ENCODE data around the gene SIN3A.

The SIN3A gene

DNA sequence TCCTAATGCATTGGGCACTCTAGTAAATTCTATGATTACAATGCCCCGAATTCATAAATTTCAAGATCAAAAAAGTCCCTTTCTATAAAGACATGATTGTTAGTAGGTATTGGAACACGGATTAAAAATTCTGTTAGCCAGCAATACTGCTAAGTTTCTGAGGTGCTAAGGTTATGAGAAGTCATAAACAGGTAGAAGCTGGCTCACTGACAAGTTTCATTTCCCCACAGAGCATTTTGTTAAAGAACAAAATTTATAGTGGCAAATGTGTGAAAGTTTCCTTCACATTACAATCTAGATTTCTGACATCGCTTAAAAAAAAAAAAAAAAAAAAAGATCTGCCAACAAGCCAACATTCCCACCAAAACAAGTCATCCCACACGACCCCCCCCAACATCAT lies 70.7 kb downstream of the SIN3A start:
- DNase-seq (ENCODE audit: low read depth), result no peak

DNA sequence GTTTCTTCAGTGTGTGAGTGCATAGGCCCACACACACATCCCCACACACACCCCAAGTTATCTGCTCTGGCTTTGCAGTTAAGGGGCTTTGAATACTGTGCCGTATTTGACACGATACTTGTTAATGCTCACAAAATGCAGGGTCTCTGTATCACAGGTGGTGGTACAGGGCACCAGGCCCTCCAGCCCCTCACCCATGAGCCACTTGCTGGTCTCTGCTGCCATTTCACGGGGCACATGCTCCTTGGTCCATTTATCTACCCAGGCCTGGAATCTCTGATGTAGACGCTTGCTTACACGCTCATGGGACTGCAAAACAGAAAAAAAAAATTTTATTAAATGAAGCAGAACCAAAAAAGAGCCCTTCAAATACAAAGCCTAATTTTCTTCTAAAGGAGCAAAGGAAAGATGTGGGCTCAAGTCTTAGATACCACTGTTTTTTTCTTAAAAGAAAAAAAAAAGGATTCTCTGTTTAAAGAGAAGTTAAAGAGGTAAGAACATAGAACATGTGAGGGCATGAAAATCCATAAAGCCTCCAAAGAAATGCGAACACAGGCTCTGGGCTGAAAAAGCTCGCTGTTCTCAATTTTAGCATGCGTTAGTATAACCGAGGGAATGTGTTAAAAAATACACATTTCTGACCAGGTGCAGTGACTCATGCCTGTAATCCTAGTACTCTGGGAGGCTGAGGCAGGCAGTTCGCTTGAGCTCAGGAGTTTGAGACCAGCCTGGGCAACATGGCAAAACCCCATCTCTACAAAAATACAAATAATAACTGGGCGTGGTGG lies 79.4 kb downstream of the SIN3A start:
- no peak for DNase-seq (ENCODE audit: low read depth)

GRCh38 chr15:75371486-75371885 lies 80.0 kb downstream of the SIN3A start:
- DNase-seq (ENCODE audit: low read depth), result no peak

DNA sequence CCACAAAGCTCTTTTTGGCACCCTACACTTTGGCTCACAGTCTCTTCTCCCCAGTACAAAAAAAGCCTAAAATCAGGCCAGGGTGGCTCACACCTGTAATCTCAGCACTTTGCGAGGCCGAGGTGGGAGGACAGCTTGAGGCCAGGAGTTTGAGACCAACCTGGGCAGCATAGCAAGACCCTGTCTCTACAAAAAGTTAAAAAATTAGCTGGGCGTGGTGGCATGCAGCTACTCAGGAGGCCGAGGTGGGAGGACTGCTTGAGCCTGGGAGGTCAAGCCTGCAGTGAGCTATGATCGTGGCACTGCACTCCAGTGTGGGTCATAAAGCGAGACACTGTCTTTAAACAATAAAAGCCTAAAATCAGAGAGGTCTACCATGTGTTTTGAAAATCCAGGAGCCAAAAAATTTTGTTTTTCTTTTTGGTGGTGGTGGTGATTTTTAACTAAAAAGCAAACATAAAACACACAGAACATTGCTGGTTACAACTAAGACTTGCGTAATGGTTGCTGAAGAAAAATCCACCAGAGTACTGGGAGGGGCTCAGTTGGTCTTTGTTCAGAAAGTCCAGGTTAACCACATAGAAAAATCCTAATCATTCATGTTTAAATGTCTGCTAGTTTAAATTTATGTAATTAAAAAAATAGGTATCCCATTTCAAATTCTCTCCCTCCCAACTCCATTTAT lies 81.5 kb downstream of the SIN3A start:
- DNase-seq (ENCODE audit: low read depth), result no peak

DNA sequence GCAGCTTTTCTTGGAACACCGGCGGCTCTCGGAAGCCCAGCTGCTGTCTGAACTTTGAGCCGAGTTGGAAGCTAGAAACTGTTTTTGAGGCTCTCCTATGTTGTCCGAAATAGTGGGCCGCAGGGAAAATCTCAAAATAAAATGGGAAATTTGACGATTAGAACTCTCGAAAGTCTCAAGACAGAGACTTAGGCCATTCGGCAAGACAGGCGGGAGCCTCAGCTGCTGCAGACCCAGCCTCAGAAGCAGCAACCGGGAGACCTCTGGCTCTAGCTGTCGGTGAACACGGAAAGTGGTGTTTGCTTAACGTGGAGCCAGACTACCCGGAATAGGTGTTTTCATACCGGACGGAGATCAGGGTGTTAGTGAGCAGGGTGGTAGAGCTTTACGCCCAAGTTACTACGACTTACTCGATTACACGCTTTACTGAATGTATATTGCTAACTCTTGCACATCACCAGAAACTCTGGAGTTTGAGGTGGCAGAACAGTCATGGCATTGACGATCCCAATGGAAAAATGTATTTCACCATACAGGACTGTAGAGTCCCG lies 82.7 kb downstream of the SIN3A start:
- DNase-seq (ENCODE audit: low read depth), result no peak

DNA sequence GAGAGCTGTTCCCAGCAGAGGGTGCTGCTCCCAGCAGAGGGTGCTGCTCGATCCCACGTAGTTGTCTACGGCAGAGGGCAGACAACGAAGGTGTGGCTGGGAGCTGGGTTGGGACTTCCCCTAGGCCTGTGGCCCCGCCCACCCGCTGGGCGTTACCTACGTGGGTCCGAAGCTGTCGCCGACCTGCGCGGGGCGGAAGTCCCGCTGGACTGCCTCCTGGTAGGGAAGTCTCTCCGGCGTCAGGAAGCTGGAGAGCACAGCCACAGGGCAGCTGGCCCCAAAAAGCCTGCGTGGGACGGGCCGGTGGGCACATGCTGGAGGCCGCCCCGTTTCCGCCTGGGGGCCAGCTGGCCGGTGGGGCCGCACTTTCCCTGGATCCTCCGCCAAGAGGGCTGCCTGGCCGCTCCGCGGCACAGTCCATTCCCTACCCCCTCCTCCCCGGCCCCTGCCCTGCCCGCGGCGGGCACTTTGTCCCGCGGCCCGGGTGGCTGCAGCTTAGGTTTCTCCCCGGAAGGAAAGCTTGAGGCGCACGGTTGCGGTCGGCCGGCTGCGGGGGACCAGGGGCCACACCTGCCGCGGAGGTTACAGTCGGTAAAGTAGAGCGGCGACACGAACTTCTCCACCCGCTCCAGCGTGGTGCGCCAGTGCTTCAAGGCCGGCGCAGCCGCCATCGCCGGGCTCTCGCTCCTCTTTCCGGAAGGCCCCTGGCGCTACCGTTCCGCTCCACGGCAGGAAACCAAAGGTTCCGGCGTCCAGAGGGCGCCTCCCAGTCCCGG lies 83.4 kb downstream of the SIN3A start, which contains the start of gene MAN2C1:
MAN2C1 (minus strand) TSS at position 695 of the 776 bp plus-strand sequence; CDS start at position 671, 24 bp downstream.
- DNase-seq (ENCODE audit: low read depth), result peak; percentile 88

DNA sequence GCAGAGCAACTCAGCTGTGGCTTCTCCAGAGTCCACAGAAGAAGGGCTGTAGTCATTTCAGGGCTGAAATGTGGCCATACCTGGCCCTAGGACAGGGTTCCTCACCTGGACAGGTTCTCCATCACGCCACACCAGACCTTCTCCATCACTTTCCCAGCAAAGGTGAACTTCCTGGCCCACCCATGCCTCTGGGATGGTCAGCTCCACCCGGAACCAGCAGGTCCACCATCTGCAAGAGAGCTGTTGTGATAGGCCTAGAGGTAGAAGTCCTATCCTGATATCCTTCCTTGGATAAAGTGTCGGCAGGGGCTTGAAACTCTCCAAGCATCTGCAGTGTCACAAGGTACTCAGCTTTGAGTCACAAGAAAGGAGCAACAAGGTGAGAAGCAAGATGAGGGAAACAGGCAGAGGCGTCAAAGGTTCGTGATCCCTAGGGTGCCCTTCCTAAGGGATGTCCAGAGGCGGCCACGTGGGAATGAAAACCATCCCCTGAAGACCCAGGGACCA lies 84.0 kb downstream of the SIN3A start:
- no peak for DNase-seq (ENCODE audit: low read depth)

- DNase-seq (ENCODE audit: low read depth), result no peak
Measured at GRCh38 chr15:75367006-75367405, 84.5 kb downstream of the SIN3A start.

DNA sequence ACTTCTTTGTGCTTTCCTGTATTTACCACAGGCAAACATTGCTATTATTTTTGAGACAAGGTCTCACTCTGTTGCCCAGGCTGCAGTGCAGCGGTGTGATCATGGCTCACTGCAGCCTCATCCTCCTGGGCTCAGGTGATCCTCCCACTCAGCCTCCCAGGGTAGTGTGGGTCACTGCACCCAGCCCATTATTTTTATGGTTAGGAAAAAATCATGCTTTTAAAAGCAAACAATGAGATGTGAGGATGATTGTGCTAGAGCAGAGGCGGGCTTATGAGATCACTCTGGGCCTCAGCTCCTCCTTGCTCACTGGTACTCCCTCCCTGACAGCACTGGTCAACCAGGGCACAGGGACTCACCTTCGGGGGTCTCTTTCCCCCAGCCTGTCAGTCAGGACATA lies 85.3 kb downstream of the SIN3A start:
- no peak for DNase-seq (ENCODE audit: low read depth)

DNA sequence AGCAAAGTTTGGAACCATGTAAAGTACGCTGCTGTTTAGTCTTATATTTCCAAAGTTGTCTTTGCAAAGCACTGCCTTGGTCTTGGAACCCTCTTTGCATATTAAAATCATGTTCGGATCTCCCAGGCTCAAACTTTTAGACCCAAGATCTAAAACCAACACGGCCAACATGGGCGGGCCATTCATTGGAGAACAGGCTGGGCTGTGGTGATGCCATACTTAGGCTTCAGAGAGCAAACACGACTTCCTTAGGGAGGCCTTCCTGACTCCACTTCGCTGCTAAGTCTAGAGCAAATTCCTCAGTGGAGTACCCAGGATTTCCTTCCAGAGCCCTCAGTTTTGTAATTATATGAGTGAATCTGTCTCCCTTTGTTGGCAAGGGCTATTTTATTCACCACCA lies 86.6 kb downstream of the SIN3A start:
- DNase-seq (ENCODE audit: low read depth), result no peak

GRCh38 chr15:75363786-75364185 lies 87.7 kb downstream of the SIN3A start:
- DNase-seq (ENCODE audit: low read depth), result no peak

GRCh38 chr15:75362642-75363249 lies 88.7 kb downstream of the SIN3A start:
- no peak for DNase-seq (ENCODE audit: low read depth)

DNA sequence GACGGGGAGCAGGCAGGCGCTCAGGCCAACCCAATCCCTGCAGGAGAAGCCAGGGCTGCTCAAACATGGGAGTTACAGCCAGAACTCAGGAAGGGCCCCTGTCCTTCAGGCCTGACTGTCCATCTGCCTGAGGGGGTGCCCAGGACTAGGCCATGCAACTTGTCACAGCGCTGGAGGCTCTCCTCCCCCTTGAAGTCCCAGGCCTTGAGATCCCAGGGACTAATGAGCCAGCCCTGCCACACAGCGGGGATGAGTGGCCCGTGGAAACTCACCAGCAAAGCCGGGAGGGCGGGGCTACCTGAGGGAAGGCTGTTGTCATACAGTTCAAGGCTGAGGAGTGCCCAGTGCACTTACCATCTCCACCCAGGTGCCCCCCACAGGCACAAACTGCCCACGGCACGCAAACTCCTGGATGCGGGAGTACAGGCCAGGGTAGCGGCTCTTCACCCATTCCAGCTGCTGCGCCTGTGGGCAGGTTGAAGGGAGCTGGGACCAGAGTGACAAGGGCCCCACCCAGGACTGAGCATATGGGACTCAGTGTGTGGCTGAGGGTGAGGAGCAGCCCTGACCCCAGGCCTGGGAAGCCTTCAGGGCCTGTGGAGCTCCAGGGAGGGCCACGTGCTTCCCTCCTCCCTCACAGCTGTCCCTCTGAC lies 89.4 kb downstream of the SIN3A start:
- DNase-seq (ENCODE audit: low read depth), result no peak

DNA sequence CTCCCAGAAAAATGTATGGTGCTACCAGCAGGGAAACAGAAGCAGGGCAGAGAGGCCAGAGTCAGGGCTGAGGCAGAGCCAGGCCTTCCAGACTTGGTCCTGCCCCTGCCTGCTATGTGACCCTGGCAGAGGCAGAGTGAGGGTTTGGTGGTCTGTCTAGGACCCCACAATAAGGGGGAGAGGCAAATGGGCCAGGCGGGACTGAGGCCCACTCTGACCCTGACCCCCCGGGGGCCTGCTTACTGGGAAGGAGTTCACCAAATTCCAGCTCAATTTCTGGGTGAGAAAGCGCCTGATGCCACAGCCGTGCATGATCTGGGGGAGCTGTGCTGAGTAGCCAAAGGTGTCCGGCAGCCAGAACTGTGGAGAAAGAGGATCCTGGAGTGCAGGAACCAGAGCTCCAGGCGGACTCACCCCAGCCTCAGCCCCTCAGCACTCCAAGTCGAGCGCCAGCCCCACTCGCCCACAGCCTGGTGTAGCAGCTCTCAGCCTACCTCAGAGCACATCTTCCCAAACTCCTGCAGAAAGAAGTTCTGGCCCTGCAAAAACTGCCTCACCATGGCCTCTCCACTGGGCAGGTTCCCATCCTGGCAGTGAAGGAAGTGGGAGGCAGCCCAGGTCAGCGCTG lies 90.0 kb downstream of the SIN3A start:
- no peak for DNase-seq (ENCODE audit: low read depth)

- no peak for DNase-seq (ENCODE audit: low read depth)
Measured at GRCh38 chr15:75360856-75361255, 90.6 kb downstream of the SIN3A start.

DNA sequence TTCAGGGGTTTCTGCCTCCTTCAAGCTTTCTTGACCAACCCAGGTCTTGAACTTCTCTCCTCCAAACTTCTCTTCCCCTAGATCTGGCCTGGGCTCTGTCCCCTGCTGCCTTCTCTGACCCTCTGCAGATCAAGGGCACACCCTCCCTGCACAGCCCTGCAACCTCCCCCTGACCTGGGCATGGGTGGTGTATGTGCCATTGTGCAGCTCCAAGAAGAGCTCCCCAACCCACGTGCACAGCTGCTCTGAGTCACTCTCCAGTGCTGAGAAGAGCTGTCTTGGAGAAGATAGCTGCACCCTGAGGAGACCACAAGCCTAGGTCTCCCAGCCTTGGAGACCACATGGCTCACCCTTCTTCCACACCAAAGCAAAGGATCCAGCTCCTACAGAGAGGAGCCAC lies 91.1 kb downstream of the SIN3A start:
- no peak for DNase-seq (ENCODE audit: low read depth)

DNA sequence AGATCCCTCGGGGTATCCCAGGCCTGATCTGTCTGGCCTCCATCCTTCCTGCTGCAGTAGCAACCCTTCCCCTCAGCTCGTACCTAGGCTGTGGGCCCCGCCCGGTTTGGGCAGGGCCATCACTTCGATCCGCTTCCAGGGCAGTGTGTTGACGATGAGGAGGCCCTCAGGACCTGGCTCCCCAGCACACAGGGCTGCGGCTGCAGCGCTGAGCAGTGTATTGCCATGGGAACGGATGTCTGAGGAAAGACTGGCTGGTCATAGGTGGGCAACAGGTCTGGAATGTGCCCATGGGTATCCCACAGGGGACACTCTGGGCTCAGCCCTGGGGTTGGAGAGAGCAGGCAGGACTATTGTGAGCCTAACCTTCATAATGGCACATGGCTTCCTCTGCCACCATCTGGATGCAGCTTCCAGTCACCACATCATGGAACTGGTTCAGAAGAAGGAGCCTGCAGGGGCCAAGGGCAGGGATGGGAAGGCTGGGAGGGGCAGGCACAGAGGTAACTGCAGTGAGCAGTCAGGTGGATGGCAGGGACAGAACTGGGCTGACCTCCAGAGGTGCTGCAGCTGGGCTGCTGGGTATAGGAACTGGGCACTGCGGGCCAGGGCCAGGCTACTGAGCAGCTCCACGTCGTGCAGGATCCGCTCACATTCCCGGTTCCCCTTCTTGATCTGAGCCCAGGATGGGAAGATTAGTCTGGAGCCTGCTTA lies 91.8 kb downstream of the SIN3A start:
- no peak for DNase-seq (ENCODE audit: low read depth)

GRCh38 chr15:75358771-75359536 lies 92.5 kb downstream of the SIN3A start:
- no peak for DNase-seq (ENCODE audit: low read depth)

- no peak for DNase-seq (ENCODE audit: low read depth)
Measured at GRCh38 chr15:75357976-75358673, 93.4 kb downstream of the SIN3A start.
